ENCODE results near the gene C2.

GRCh38 chr6:31927242-31927862 lies at the start of gene C2:
- TF ChIP-seq POLR2A (IDR thresholded peaks at IDR 0.05), result no peak
- TF ChIP-seq CTCF (IDR thresholded peaks at IDR 0.05 in 8 of 11, conservative IDR thresholded peaks at IDR 0.05 in 3 of 11), result no peak
